ENCODE data around the gene HCST.

The HCST gene

DNA sequence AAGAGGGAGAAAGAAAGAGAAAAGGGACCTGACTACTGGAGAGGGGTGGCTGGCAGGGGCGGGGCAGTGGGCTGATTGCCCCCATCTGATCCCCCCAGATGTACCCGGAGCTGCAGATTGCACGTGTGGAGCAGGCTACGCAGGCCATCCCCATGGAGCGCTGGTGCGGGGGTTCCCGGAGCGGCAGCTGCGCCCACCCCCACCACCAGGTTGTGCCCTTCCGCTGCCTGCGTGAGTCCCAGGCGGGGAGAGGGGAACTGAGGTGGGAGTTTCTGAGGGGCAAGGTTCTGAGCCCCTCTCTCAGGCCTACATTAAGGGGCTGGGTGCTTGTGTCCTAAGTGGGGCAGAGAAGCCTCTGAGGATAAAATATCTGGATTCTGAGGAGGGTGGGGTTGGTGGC, 31.5 kb upstream of the HCST start:
- no peak overlapping the region for H3K27ac ChIP-seq (replicated peaks)
- TF ChIP-seq SPI1 (IDR thresholded peaks at IDR 0.05; ENCODE audit: borderline replicate concordance, low read depth) (no peak), POLR2AphosphoS5 (IDR thresholded peaks at IDR 0.05; ENCODE audit: low read depth) (no peak), GABPA (IDR thresholded peaks at IDR 0.05; ENCODE audit: low read depth) (no peak), CTCF (IDR thresholded peaks at IDR 0.05; ENCODE audit: insufficient read depth, low read length) (no peak)
- TF ChIP-seq, protein P1, sequence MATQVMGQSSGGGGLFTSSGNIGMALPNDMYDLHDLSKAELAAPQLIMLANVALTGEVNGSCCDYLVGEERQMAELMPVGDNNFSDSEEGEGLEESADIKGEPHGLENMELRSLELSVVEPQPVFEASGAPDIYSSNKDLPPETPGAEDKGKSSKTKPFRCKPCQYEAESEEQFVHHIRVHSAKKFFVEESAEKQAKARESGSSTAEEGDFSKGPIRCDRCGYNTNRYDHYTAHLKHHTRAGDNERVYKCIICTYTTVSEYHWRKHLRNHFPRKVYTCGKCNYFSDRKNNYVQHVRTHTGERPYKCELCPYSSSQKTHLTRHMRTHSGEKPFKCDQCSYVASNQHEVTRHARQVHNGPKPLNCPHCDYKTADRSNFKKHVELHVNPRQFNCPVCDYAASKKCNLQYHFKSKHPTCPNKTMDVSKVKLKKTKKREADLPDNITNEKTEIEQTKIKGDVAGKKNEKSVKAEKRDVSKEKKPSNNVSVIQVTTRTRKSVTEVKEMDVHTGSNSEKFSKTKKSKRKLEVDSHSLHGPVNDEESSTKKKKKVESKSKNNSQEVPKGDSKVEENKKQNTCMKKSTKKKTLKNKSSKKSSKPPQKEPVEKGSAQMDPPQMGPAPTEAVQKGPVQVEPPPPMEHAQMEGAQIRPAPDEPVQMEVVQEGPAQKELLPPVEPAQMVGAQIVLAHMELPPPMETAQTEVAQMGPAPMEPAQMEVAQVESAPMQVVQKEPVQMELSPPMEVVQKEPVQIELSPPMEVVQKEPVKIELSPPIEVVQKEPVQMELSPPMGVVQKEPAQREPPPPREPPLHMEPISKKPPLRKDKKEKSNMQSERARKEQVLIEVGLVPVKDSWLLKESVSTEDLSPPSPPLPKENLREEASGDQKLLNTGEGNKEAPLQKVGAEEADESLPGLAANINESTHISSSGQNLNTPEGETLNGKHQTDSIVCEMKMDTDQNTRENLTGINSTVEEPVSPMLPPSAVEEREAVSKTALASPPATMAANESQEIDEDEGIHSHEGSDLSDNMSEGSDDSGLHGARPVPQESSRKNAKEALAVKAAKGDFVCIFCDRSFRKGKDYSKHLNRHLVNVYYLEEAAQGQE (IDR thresholded peaks at IDR 0.05; ENCODE audit: insufficient replicate concordance, low read depth) = no peak
- peaks cover 33% of the 10 kb centered on the region for H3K27me3 ChIP-seq (ENCODE audit: insufficient read depth, poor library complexity, severe bottlenecking)
- H3K4me3 ChIP-seq (replicated peaks; ENCODE audit: insufficient read depth, low read length) = no peak overlapping the region
- no peak for DNase-seq (ENCODE audit: low read depth in 1 of 2, low spot score in 1 of 2)

DNA sequence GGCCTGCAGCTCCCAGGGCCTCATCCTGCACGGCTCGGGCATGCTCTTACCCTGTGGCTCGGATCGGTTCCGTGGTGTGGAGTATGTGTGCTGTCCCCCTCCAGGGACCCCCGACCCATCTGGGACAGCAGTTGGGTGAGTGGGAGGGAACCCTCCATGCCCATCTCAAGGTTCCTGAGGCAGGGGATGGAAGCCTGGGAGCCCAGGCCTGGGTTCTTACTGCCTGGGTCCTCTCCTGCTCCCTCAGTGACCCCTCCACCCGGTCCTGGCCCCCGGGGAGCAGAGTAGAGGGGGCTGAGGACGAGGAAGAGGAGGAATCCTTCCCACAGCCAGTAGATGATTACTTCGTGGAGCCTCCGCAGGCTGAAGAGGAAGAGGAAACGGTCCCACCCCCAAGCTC, 30.7 kb upstream of the HCST start:
- no peak for DNase-seq (ENCODE audit: low read depth in 1 of 2, low spot score in 1 of 2)
- Histone ChIP-seq H3K27me3 (ENCODE audit: insufficient read depth, poor library complexity, severe bottlenecking) (peaks cover 29% of the 10 kb centered on the region), H3K4me3 (replicated peaks; ENCODE audit: insufficient read depth, low read length) (no peak overlapping the region), H3K27ac (replicated peaks) (no peak overlapping the region)
- TF ChIP-seq SPI1 (IDR thresholded peaks at IDR 0.05; ENCODE audit: borderline replicate concordance, low read depth) (no peak), CTCF (IDR thresholded peaks at IDR 0.05; ENCODE audit: insufficient read depth, low read length) (no peak), POLR2AphosphoS5 (IDR thresholded peaks at IDR 0.05; ENCODE audit: low read depth) (no peak), GABPA (IDR thresholded peaks at IDR 0.05; ENCODE audit: low read depth) (no peak)
- TF ChIP-seq, protein P1 (IDR thresholded peaks at IDR 0.05; ENCODE audit: insufficient replicate concordance, low read depth) = no peak

GRCh38 chr19:35872180-35872579, 30.1 kb upstream of the HCST start:
- peaks cover 26% of the 10 kb centered on the region for H3K27me3 ChIP-seq (ENCODE audit: insufficient read depth, poor library complexity, severe bottlenecking)
- TF ChIP-seq SPI1 (IDR thresholded peaks at IDR 0.05; ENCODE audit: borderline replicate concordance, low read depth) (no peak), GABPA (IDR thresholded peaks at IDR 0.05; ENCODE audit: low read depth) (no peak), CTCF (IDR thresholded peaks at IDR 0.05; ENCODE audit: insufficient read depth, low read length) (no peak), POLR2AphosphoS5 (IDR thresholded peaks at IDR 0.05; ENCODE audit: low read depth) (no peak)
- TF ChIP-seq, protein P1 (IDR thresholded peaks at IDR 0.05; ENCODE audit: insufficient replicate concordance, low read depth) = no peak
- no peak for DNase-seq (ENCODE audit: low read depth in 1 of 2, low spot score in 1 of 2)

More at GRCh38 chr19:35872180-35872579, 30.1 kb upstream of the HCST start:
- Histone ChIP-seq H3K4me3 (replicated peaks; ENCODE audit: insufficient read depth, low read length) (no peak overlapping the region), H3K27ac (replicated peaks) (no peak overlapping the region)

Measured in HL-60 (cell line).